Gastrocnemius medialis (tissue), 4 donors: Measurements from ENCODE around the gene ADIPOR2. TPM values are rescaled to one million over a fixed set of nuclear protein-coding genes. Genes with fewer than 3 reads are reported as not detected.

Experiments
- ATAC-seq, 2 donors: fragments of 150-250 bp; one replicate each; pipeline ENCODE4 v1.9.1; 2016
- DNase-seq, 2 donors: peaks; one replicate each; pipeline ENCODE4 v3.0.0-alpha.2; 2019
- H3K27ac ChIP-seq, 4 donors: fragments of 200-600 bp; sonication (generic); 1 replicate in 1 of 4; 2 replicates in 3 of 4; pipeline ENCODE4 v1.5.1; 2016 to 2018; ENCODE audit warnings: mild to moderate bottlenecking in 2 of 4, moderate library complexity in 1 of 4
- H3K27me3 ChIP-seq, 3 donors: fragments of 200-600 bp; sonication (generic) in 2 of 3; 1 replicate in 1 of 3; 2 replicates in 2 of 3; pipeline versions ENCODE4 v1.5.1 to v1.6.0; 2016 to 2019; ENCODE audit warnings: mild to moderate bottlenecking in 1 of 3, moderate library complexity in 1 of 3
- H3K36me3 ChIP-seq, 2 donors: fragments of 200-600 bp; sonication (generic) in 1 of 2; one replicate each; pipeline ENCODE4 v1.5.1; 2017 to 2018
- H3K4me1 ChIP-seq, 2 donors: fragments of 200-600 bp; sonication (generic) in 1 of 2; one replicate each; pipeline ENCODE4 v1.5.1; 2016 to 2017; ENCODE audit warnings: mild to moderate bottlenecking in 2 of 2
- H3K4me3 ChIP-seq, 4 donors: fragments of 200-600 bp; sonication (generic) in 3 of 4; 1 replicate in 1 of 4; 2 replicates in 3 of 4; pipeline ENCODE4 v1.5.1; 2016 to 2019; ENCODE audit warnings: mild to moderate bottlenecking in 2 of 4
- H3K9me3 ChIP-seq, 3 donors: fragments of 200-600 bp; sonication (generic) in 2 of 3; 1 replicate in 1 of 3; 2 replicates in 2 of 3; pipeline ENCODE4 v1.5.1; 2016 to 2019
- CTCF ChIP-seq, 5 experiments: fragments of 450-650 bp in 3 of 5; fragments of 200-600 bp in 2 of 5; sonication (generic) in 2 of 5; IDR thresholded peaks in 4 of 5; conservative IDR thresholded peaks in 1 of 5; 1 replicate in 4 of 5; 2 replicates in 1 of 5; pipeline ENCODE4 v1.5.1; 2016 to 2019; ENCODE audit warnings: antibody characterized with exemption in 5 of 5, mild to moderate bottlenecking in 3 of 5, moderate library complexity in 3 of 5
- POLR2A ChIP-seq, 2 donors: fragments of 450-650 bp; IDR thresholded peaks; one replicate each; pipeline ENCODE4 v1.6.1; 2017; ENCODE audit warnings: antibody characterized with exemption in 2 of 2, mild to moderate bottlenecking in 2 of 2, moderate library complexity in 2 of 2
- in situ Hi-C, 4 donors: fragments of 200-750 bp; cut with MboI; loops; one replicate each; pipeline versions ENCODE4 v1.15.0 to v1.8.0; 2017; ENCODE audit warnings: low sequenced_read_pairs in 4 of 4
- intact Hi-C: fragments of 100-400 bp; cut with DNase I; formaldehyde crosslinking; loops from one replicate; pipeline ENCODE4 v1.15.1; 2023; ENCODE audit warnings: low total_unique reads
- total RNA-seq, 4 donors: library from RNA; depleted of rRNA; stranded (reverse); fragments of >200 nt; gene quantifications; one replicate each; pipeline versions ENCODE4 v1.1.0 to v1.2.3, GENCODE V29; 2016

The ADIPOR2 gene
- total RNA-seq, 4 donors from 2014 or later, result 18.9 to 47.4 (median 25.1) TPM

GRCh38 chr12:1797991-1798640 is 107.2 kb downstream of the ADIPOR2 start:
- in situ Hi-C loops, result no loop called here
- no peak for ATAC-seq
- TF ChIP-seq POLR2A (IDR thresholded peaks at IDR 0.05), result no peak
- TF ChIP-seq CTCF (IDR thresholded peaks at IDR 0.05 in 4 of 5, conservative IDR thresholded peaks at IDR 0.05 in 1 of 5), result no peak
- H3K27me3 ChIP-seq, result no peaks in the 10 kb centered on the region
- H3K4me1 ChIP-seq, result peaks cover 20 to 21% of the 10 kb centered on the region in 2 donors
- H3K36me3 ChIP-seq, result no peaks in the 10 kb centered on the region
- intact Hi-C loops, result loop anchor here (2.0 kb wide), 1 partner anchor 237 kb away; no protein-coding TSS in a partner anchor
- peak overlapping the region in 2 of 4 donors; percentile 72 to 80 for H3K27ac ChIP-seq
- H3K9me3 ChIP-seq, result no peaks in the 10 kb centered on the region
- DNase-seq, result no peak
- H3K4me3 ChIP-seq, result no peak overlapping the region

GRCh38 chr12:1798641-1799020 is 107.8 kb downstream of the ADIPOR2 start:
- Histone ChIP-seq H3K27me3 (no peaks in the 10 kb centered on the region), H3K4me1 (peaks cover 16 to 20% of the 10 kb centered on the region in 2 donors), H3K9me3 (no peaks in the 10 kb centered on the region), H3K4me3 (no peak overlapping the region), H3K27ac (no peak overlapping the region), H3K36me3 (no peaks in the 10 kb centered on the region)
- no peak for TF ChIP-seq POLR2A (IDR thresholded peaks at IDR 0.05)
- no peak for TF ChIP-seq CTCF (IDR thresholded peaks at IDR 0.05 in 4 of 5, conservative IDR thresholded peaks at IDR 0.05 in 1 of 5)
- ATAC-seq, result no peak
- in situ Hi-C loops (no loop called here), intact Hi-C loops (no loop called here)
- no peak for DNase-seq

GRCh38 chr12:1799051-1799881 is 108.4 kb downstream of the ADIPOR2 start:
- Histone ChIP-seq H3K9me3 (no peaks in the 10 kb centered on the region), H3K4me1 (peaks cover 11 to 14% of the 10 kb centered on the region in 2 donors), H3K27me3 (no peaks in the 10 kb centered on the region), H3K27ac (no peak overlapping the region), H3K4me3 (no peak overlapping the region), H3K36me3 (no peaks in the 10 kb centered on the region)
- intact Hi-C loops (no loop called here), in situ Hi-C loops (no loop called here)
- TF ChIP-seq CTCF (IDR thresholded peaks at IDR 0.05 in 4 of 5, conservative IDR thresholded peaks at IDR 0.05 in 1 of 5) (no peak), POLR2A (IDR thresholded peaks at IDR 0.05) (no peak)
- no peak for ATAC-seq
- DNase-seq, result no peak

- ATAC-seq (no peak), DNase-seq (peak in 1 of 2 donors; percentile 10)
- H3K9me3 ChIP-seq, result no peaks in the 10 kb centered on the region
- H3K4me3 ChIP-seq, result no peak overlapping the region
- H3K4me1 ChIP-seq, result peaks cover 14% of the 10 kb centered on the region in 2 donors
- H3K36me3 ChIP-seq, result no peaks in the 10 kb centered on the region
- H3K27me3 ChIP-seq, result no peaks in the 10 kb centered on the region
- intact Hi-C loops (no loop called here), in situ Hi-C loops (loop anchor here in 2 of 4 donors (25.0 kb wide), 2 partner anchors 487 to 787 kb away; no protein-coding TSS in a partner anchor)
- no peak for TF ChIP-seq POLR2A (IDR thresholded peaks at IDR 0.05)
- TF ChIP-seq CTCF (IDR thresholded peaks at IDR 0.05 in 4 of 5, conservative IDR thresholded peaks at IDR 0.05 in 1 of 5), result no peak
- no peak overlapping the region for H3K27ac ChIP-seq
These were observed 109.1 kb downstream of the ADIPOR2 start for GRCh38 chr12:1799882-1800400.
